NCI-H146 treated with DMSO at 0.1 percent for 48 hours (cell line): ENCODE measurements around the gene SLC2A14.
"Not testable (repeated sequence)": the region's sequence is repeated elsewhere in the genome, so short reads cannot be mapped to it uniquely, and the experiment has no call there.

Experiments used
- DNase-seq: peaks from one replicate; lab custom pipeline; 2025; ENCODE audit not compliant: unreplicated experiment; lab: John Stamatoyannopoulos, UW

SLC2A14 gene

DNA sequence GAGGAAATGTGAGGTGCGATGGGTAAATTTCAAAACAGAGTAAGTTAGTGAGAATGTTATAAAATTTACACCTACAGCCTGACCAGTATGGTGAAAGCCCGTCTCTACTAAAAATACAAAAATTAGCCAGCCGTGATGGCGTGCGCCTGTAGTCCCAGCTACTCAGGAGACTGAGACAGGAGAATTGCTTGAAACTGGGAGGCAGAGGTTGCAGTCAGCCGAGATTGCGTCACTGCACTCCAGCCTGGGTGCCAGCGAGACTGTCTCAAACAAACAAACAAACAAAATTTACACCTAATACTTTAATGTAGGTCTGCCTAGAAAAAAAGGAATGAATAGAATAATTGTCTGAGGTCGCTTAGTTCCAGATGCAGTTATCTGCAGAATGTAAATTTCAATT lies 37.6 kb downstream of the SLC2A14 start:
- no peak for DNase-seq

- no peak for DNase-seq
Observed at GRCh38 chr12:7834701-7835100, 38.0 kb downstream of the SLC2A14 start.

GRCh38 chr12:7833831-7834230 lies 38.9 kb downstream of the SLC2A14 start:
- DNase-seq, result no peak

- DNase-seq, result not testable (repeated sequence)
Observed at GRCh38 chr12:7833201-7833600, 39.5 kb downstream of the SLC2A14 start.

DNA sequence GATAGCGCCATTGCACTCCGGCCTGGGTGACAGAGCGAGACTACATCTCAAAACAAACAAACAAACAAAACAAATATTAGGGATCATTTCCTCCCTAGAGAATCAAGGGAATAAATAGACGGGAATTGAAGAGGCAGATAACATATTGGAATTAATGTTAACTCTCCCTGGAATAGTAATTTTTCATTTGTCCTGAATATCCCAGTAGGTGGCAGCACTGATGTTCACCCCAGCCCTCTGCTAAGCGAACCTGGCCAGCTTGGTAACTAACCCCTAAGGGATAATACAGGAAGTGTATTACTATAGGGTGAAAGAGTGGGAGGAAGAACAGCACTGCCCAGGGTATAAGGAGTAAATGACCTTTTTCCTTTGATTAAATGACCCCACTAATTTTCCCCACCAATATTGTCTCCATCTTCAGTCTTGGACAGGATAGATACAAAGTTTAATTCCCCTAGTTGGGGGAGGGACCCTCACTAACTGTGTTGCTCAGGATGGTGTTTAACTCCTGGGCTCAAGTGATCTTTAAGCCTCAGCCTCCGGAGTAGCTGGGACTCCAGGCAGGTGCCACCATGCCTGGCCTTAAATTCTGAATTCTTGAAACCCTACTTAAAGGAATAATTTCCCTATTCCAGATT lies 40.5 kb downstream of the SLC2A14 start:
- DNase-seq, result no peak

- DNase-seq, result not testable (repeated sequence)
Observed at GRCh38 chr12:7829737-7830136, 43.0 kb downstream of the SLC2A14 start.

DNA sequence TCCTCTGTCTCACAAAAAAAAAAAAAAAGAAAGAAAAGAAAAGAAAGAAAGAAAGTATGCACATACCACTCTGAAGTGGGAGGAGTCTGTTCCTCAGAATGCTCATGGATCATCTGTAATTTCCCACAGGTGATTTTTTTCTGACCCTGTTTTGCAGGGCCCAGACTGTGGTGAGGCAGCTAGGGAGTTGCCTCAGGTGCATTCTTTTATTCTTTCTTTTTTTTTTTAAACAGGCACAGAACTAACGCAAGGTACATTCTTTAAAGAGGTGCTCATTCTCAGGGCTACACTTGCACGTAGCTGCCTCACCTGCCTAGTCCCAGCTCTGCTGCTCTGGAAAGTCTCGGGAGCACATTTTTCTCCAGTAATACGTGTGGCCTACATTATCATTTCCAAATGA lies 47.0 kb downstream of the SLC2A14 start:
- DNase-seq, result not testable (repeated sequence)

DNA sequence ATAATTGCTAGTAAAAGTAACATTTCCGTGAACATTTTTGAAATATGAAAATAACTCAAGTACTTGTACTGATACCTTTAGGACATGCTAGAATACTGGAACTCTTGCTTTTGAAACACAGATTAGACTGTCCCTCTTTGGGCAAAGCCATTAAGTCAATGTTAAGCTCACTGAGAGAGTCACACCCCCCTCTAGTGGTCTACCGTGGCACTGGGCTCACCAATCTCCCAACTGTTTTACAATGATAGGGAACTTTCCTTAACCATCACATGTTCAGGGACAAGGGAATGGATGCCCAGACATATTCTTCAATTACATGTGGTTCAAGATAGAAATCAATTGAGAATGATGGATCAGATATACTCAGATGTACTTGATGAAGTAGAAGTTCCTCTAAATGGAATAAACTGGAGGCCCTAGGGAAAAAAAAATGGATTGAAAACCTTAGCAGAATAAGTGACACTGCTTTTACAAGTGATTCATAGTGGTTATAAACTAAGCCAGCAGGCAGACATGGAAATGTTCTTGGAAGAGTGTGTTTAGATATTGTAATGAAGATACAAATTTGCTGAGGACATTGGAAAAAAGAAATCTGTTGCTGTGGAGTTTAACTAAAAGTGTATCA lies 65.7 kb downstream of the SLC2A14 start:
- DNase-seq, result peak; percentile 20

DNA sequence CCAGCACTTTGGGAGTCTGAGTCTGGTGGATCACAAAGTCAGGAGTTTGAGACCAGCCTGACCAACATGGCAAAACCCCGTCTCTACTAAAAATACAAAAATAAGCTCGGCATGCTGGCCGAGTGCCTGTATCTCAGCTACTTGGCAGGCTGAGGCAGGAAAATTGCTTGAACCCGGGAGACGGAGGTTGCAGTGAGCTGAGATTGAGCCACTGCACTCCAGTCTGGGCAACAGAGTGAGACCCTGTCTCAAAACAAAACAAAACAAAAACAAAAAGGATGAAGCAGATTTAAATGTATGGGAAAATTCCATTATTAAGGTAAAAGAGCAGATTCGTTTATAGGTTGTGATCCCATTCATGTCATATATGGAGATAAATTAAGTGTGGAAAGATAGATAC lies 66.4 kb downstream of the SLC2A14 start:
- not testable (repeated sequence) for DNase-seq

DNA sequence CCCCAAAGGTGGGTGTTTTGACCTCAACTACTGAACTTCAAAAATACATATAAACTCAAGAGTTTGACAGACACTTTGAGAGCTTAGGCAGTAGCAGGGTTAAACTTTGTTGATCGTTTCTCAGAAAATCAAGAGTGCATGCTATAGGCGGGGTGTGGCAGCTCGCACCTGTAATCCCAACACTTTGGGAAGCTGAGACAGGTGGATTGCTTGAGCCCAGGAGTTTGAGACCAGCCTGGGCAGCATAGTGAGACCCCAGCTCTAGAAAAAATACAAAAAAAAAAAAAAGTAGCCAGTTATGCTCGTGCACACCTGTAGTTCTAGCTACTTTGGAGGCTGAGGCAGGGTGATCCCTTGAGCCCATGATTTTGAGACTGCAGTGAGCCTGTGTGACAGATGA lies 71.3 kb downstream of the SLC2A14 start:
- DNase-seq, result no peak

GRCh38 chr12:7798750-7799308 lies 73.9 kb downstream of the SLC2A14 start:
- not testable (repeated sequence) for DNase-seq

- DNase-seq, result no peak
Observed at GRCh38 chr12:7797698-7798398, 74.9 kb downstream of the SLC2A14 start.

- not testable (repeated sequence) for DNase-seq
Observed at GRCh38 chr12:7797269-7797668, 75.4 kb downstream of the SLC2A14 start.

- no peak for DNase-seq
Observed at GRCh38 chr12:7793211-7793610, 79.5 kb downstream of the SLC2A14 start.

GRCh38 chr12:7788884-7789528 lies 83.7 kb downstream of the SLC2A14 start, which contains the start of gene NANOG:
NANOG (plus strand) TSS chr12:7789402; CDS start chr12:7789615, 213 bp downstream.
- not testable (repeated sequence) for DNase-seq

GRCh38 chr12:7788294-7788660 lies 84.4 kb downstream of the SLC2A14 start:
- DNase-seq, result no peak

DNA sequence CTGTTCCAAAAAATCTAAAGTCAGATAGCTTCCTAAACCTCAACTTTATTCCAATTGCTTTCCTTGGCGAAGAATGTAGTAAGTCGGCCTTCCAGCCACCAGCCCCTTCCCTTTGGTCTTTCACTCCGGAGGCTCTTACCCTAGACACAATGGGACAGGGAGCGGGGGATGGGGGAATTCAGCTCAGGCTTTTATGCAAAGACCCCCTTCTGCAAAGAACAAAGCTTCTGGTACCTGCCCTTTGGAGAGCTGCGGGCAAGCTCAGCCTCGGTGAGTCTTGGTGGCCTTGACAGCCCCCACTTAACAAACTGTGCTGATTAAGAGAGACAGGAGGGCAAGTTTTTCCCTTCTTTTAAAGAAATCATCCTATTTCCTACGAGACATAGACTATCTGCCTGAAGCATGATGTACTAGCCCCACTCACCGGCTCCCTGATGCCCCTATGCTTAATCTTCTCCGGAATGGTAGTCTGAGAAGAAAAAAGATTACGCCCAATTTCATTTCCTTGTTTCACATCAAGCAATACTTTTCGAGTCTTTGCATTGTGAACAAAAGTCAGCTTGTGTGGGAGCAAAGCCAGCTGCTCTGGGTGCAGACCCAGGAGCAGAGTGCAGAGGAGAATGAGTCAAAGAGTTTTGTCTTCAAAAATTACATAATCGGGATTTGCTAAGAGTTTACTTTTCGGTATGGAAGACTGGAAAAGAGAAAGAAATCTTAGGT lies 85.0 kb downstream of the SLC2A14 start:
- no peak for DNase-seq

GRCh38 chr12:7784701-7785100 lies 88.0 kb downstream of the SLC2A14 start:
- no peak for DNase-seq

DNA sequence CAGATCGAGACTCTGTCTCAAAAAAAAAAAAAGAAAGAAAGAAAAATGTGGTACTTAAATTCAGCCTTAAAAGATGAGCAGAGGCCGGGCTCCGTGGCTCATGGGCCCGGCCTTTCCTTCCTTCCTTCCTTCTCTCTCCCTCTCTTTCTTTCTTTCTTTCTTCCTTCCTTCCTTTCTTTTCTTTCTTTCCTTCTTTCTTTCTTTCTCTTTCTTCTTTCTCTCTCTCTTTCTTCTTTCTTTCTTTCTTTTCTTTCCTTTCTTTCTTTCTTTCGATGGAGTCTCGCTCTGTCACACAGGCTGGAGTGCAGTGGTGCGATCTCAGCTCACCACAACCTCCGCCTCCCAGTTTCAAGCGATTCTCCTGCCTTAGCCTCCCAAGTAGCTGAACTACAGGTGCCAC lies 89.3 kb downstream of the SLC2A14 start:
- not testable (repeated sequence) for DNase-seq

GRCh38 chr12:7782055-7782454 lies 90.7 kb downstream of the SLC2A14 start:
- no peak for DNase-seq

DNA sequence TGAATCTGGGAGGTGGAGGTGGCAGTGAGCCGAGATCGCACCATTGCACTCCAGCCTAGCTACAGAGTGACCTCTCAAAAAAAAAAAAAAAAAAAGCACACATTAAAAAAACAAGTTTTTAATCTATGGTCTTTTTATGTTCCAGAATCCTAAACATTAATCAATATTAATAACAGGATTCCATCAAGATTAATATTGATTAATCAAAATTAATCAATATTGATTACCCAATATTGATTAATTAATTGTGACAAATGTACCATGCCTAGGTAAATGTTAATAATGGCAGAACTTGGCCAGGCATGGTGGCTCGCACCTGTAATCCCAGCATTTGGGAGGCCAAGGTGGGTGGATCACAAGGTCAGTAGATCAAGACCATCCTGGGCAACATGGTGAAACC lies 91.4 kb downstream of the SLC2A14 start:
- no peak for DNase-seq
